GM19468 (cell line): ENCODE data around the gene PDLIM5.

Experiments used
- ATAC-seq: cut with Tn5 transposase; IDR thresholded peaks from one replicate; pipeline ENCODE4 v1.9.1; 2021; ENCODE audit warnings: mild to moderate bottlenecking, moderate library complexity, moderate number of reproducible peaks; ENCODE audit not compliant: unreplicated experiment; ENCODE audit errors: extremely low read depth

Gene PDLIM5

GRCh38 chr4:94671113-94671512 lies 219.4 kb downstream of the PDLIM5 start:
- ATAC-seq: no peak

GRCh38 chr4:94673961-94674360 lies 222.2 kb downstream of the PDLIM5 start:
- ATAC-seq: no peak

GRCh38 chr4:94676970-94677369 lies 225.2 kb downstream of the PDLIM5 start:
- no peak for ATAC-seq

GRCh38 chr4:94678896-94679295 lies 227.2 kb downstream of the PDLIM5 start:
- ATAC-seq: no peak

- ATAC-seq: no peak
Measured at GRCh38 chr4:94680176-94680862, 228.6 kb downstream of the PDLIM5 start.

- no peak for ATAC-seq
Measured at GRCh38 chr4:94686086-94686485, 234.3 kb downstream of the PDLIM5 start.

- no peak for ATAC-seq
Measured at GRCh38 chr4:94689155-94689860, 237.6 kb downstream of the PDLIM5 start.

- ATAC-seq: no peak
Measured at GRCh38 chr4:94690851-94691254, 239.1 kb downstream of the PDLIM5 start.

- no peak for ATAC-seq
Measured at GRCh38 chr4:94691552-94691951, 239.8 kb downstream of the PDLIM5 start.

GRCh38 chr4:94695384-94695783 lies 243.6 kb downstream of the PDLIM5 start:
- ATAC-seq: no peak

- no peak for ATAC-seq
Measured at GRCh38 chr4:94698187-94698586, 246.4 kb downstream of the PDLIM5 start.

- no peak for ATAC-seq
Measured at GRCh38 chr4:94700298-94700697, 248.6 kb downstream of the PDLIM5 start.

- ATAC-seq: no peak
Measured at GRCh38 chr4:94701631-94702300, 250.0 kb downstream of the PDLIM5 start.

- ATAC-seq: no peak
Measured at GRCh38 chr4:94711635-94712034, 259.9 kb downstream of the PDLIM5 start.

GRCh38 chr4:94714365-94715160 lies 262.8 kb downstream of the PDLIM5 start:
- no peak for ATAC-seq

GRCh38 chr4:94715726-94716125 lies 264.0 kb downstream of the PDLIM5 start:
- ATAC-seq: no peak
